Left ventricle myocardium superior (tissue), 1 donor: ENCODE data around the gene EXT2. TPM values are rescaled to one million over a fixed set of nuclear protein-coding genes. Genes with fewer than 3 reads are reported as not detected.

Experiments used
- ATAC-seq: fragments of 200-7000 bp; cut with Tn5 transposase; one replicate; pipeline ENCODE4 v1.9.1; 2020; ENCODE audit warnings: mild to moderate bottlenecking, moderate library complexity
- DNase-seq: peaks from one replicate; pipeline ENCODE4 v3.0.0-alpha.2; 2020
- intact Hi-C: fragments of 100-400 bp; cut with micrococcal nuclease; formaldehyde crosslinking; loops from one replicate; pipeline ENCODE4 v1.11.0; 2022
- total RNA-seq: library from RNA; stranded (reverse); fragmentation: NEBNext Ultra II Directional; extraction: Animal tissue kit (Norgen Biotek cat#: 25700); gene quantifications from one replicate; pipeline ENCODE4 v1.2.1, GENCODE V29; 2021
- donor health status: DM: no; HTN: yes; CAD: no; lungs with severe emphysema.

The EXT2 gene
- total RNA-seq, 1 donor from 2014 or later, result 27.2 TPM

DNA sequence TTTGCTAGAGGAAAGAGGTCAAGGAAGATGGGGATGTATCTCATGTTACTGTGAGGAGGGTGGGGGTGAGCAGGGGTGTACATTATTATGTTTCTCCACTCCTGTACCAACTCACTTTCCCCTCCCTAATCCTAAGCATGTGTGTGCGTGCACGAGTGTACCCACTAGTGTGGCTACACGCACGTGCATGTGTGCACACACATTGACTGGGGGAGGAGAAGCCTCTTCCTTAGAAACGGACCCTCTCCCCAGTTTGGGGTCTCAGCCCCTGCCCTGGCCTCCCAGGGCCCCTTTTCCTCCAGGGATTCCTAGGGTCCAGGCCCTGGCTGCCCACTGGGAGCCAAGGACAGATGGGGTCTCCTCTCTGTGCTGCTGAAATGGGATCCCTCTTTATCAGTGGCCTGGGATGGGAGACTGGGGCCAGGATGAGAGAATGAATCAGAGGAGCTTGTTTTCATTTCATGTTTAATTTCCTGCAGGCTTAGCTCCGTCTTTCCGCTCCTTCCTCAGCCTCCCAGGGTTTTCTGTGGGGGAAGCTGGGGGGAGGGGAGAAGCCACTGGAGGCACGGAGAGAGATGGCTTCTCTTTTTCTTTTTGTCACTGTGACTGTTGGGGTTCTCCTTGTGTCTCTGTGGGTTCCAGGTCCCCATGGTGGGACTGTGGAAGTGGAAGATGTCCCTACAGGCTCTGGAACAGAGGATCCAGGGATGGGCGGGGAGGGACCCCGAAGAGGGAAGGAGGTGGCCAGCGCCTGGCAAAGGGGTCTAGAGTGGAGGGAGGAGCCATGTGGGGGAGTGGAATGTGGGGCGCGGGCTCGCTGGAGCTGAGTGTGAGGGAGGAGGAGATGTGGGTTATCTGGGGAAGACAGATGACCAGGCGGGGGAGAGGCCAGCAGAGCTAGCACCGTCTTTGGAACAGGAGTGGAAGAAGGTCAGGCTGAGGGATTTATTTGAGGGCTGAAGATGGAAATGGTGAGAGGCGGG, 174.2 kb downstream of the EXT2 start:
- DNase-seq (no peak), ATAC-seq (peak; percentile 49)
- intact Hi-C loops, result no loop called here

DNA sequence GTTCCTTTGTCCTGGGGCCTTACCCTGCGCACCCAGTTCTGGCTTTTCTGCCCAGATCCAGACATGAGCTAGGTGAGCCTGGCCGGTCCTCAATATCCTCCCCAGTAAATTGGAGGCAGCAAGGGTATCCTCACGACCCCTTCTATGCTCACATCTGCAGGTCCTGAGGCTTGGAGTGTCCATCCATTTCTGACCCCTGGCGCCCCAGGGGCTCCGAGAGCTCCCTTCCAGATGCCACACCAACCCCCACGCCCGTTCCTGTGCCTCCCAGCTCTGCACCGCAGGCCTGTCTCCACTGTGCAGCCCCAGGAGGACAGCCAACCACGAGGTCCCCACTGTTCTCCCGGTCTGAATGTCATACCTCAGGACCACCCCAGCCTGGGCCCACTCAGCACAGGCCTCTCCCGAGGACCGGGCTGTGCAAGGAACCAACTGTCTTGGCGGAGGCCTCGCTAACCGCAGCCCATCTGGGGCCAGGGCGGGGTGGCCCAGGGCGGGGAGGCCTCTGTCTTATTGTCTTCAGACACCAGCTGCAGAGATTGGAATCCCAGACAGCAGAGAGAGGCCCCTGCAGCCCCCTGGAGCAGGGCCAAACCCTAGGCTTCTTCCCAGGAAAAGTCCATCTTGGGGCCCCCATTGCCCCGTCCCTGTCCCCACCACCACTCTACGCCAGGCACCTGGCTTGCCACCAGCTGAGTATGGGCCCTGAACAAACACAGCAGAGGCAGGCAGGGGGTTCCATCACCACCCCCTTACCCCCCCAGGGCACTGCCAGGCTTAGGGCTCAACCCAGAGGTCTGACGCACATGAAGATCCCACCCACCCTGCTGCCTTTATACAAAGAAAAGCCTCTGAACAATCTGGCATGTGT, 175.2 kb downstream of the EXT2 start:
- intact Hi-C loops, result no loop called here
- DNase-seq, result no peak
- no peak for ATAC-seq

DNA sequence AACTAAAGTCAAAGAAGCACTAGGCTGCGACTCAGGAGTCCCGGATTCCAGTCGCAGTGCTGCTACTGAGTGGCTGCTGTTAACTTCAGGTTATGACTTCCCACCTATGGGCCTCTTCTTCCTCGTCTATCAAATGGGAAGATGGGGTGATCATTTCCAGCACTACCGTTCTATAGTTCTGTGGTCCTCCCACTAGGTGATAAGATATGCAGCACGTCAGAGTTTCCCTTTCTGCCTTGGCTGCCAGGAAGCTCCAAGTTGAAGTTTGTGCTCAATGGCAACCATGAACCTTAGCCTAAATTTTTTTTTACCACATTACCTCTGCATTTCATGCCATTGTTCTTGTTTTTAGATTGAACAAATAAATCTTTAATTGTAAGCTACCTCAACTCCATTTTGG, 175.8 kb downstream of the EXT2 start:
- intact Hi-C loops, result no loop called here
- no peak for ATAC-seq
- no peak for DNase-seq

DNA sequence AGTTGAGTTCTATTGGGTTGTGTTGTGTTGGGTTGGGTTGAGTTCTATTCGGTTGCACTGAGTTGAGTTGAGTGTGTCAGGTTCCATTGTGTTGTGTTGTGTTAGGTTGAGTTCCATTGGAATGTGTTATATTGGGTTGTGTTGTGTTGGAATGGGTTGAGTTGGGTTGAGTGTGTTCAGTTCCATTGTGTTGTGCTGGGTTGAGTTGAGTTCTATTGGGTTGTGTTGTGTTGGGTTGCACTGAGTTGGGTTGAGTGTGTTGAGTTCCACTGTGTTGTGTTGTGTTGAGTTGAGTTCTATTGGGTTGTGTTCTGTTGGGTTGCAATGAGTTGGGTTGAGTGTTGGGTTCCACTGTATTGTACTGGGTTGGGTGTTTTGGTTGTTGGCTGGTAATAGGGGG, 178.9 kb downstream of the EXT2 start:
- intact Hi-C loops, result no loop called here
- no peak for ATAC-seq
- DNase-seq, result no peak

DNA sequence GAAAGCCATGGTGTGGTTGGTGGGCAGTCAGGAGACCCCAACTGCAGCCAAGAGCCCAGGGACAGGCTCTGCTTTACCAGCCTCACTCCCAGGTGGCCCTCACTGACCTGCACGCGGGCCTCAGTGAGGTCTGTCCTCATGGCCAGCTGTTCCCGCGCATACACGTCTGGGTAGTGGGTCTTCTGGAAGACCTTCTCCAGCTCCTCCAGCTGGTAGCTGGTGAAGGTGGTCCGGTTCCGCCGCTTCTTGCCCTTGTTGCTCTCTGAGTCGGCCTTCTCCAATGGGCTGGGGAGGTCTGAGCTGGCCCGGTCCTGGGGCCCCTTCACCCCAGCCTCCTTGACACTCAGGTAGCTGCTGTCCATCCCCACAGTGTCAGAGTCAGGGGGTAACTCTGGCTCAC, 179.8 kb downstream of the EXT2 start:
- no peak for ATAC-seq

DNA sequence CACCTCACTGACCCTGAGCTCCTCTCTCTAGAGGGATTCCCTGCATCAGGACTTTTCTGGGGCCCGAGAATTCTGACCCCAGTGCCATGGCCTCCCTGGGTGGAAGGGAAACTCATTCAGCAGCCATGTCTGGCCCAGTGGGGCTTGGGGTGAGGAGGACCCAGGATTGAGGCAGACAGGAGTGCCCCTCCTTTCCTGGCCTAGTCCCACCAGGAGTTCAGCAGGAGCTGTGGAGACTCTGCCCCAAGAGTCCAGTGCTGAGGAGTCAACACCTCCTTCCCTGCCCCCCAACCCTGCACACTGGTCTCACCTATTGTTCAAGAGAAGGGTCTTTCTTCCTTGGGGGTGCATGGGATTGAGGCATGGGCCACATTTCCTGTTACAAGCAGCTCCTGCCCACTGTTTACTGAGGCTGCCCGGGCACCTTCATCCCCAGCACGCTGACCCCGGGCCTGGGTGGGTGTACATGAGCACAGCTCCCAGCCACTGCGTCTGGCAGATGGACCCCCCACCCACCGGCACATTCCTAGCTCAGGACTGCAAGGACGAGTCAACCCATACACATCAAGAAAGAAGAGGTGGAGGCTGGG, 180.6 kb downstream of the EXT2 start:
- ATAC-seq, result no peak
- intact Hi-C loops, result no loop called here
- no peak for DNase-seq

More for the DNA sequence above, 179.8 kb downstream of the EXT2 start:
- intact Hi-C loops, result no loop called here
- DNase-seq, result no peak

DNA sequence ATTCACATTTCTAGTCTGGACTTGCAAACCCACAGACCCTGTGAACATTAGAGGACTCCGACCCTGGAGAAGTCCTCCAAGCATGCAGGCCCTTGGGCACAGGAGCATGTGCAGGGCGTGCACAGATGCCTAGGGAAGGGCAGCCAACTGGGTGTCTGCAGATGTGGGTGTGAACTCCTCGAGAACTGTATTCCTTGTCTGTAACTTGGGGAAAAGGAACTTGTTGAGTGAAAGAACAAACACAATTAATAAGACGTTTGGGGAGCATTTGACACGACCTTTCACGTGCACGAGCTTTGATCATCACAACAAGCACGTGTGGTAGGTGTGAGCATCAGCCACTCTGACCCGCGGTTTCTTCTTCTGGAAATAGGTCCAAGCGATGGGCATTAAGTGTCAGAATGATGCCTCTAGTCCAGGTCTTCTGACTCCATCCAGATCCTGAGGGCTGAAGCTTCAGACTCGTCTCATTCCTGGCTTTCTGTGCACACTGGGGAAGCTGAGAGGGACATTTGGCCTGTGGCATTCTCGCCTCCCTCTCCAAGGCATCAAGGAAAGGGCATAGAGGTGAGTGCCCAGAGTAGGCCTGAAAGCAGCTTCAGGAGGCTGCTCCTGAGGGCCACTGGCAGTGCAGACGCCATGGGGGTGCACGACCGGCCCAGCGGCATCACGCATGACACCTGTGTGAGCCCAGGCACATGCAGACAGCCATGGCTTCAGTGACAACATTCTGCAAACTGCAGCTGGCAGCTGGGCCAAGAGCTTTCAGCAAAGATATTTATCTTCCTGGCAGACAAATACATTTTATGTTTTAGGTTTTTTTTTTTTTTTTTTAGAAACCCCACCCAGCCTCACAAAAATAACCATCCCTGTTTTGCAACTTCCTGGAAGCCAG, 182.0 kb downstream of the EXT2 start:
- intact Hi-C loops, result no loop called here
- no peak for DNase-seq
- no peak for ATAC-seq

DNA sequence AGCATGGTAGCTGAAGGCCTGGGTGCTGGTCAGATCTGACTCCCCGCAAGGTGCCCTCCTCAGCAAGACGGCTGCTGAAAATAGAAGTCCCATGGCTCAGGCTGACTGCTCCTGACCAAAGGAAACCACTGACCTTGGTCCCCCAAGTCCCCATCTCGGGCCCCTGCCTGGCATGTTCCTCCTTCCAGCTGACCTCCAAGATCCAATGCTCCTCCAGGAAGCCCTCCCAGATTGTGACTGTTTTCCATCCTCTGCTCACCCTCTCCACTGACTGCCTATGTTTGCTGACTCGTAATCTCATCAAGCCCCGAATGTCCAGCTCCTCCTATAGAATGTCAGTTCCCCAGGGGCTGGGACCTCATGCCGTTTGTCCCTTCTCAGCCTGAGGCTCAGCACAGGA, 184.0 kb downstream of the EXT2 start:
- intact Hi-C loops, result no loop called here
- no peak for DNase-seq

DNA sequence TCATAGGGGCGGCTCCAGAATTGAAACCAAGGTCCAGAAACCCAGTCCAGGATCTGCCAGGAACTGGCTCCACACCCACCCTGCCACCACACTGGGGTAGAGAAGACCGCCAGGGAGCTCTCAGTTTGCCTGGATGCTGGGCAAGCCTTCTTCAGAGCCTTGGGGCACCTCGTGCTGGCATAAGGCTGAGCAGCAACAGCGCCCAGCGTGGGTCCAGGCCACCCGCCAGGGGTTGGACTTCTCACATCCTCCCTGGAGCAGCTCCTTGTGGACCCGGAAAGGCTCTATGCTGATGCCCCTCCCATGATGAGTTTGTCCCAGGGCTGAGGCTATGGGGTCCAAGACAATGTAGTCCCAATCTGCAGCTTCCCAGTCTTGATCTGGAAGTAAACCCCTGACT, 184.8 kb downstream of the EXT2 start:
- intact Hi-C loops, result no loop called here
- ATAC-seq, result no peak
- DNase-seq, result no peak

More for the DNA sequence above, 184.0 kb downstream of the EXT2 start:
- ATAC-seq, result no peak

DNA sequence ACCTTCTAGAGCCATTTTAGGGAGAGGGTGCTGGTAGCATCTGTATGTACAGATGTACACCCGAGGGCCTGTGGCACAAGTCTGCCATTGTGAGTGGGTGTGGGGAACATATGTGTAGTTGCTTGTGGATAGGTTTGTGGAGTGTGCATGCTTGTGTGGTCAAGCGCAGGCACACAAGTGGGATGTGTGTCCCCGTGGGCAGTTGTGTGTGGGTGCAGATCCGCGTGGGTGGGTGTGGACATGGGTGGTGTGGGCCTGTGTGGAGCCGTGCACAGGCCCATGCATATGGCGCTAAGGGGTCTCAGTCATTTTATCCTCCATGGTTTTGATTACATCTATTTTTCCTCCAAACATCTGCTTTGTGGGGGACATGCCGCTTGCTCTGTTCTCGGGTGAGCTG, 185.7 kb downstream of the EXT2 start:
- intact Hi-C loops, result no loop called here
- ATAC-seq, result no peak
- DNase-seq, result no peak

DNA sequence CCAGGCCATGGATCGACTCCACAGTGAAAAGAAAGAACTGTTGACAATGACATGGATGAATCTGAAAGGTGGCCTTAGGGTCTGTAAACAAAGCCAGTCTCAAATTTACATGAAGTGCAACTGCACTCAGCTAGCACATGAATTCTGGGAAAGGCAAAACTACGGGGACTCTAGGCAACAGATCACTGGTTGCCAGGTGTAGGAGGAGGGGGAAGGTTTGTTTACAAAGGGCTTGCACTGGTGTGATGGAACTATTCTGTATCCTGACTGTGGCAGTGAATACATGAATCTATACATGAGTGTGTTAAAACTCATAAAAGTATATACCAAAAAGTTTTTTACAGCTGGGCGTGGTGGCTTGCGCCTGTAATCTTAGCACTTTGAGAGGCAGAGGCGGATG, 187.1 kb downstream of the EXT2 start:
- DNase-seq, result no peak
- intact Hi-C loops, result no loop called here
- ATAC-seq, result no peak

DNA sequence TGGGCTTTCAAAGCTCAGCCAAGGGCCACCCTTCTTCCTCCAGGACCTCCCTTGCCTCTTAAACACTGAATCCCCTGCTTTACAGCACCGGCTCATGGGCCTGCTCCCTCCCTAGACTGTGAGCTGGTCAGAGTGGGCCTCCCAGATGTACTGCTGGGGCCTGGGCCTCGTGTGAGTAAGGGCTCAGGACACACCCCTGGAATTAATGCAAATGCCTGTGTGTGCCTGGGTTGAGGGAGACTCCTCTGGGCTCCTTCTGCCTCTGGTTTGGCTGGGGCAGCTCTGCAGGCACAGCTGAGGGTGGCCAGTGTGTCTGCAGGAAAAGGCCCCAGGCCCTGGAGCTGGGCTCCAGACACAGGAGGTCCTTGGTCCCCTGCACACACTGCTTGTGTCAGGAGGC, 190.3 kb downstream of the EXT2 start:
- intact Hi-C loops, result loop anchor here (2.0 kb wide), 1 partner anchor 253 kb away; no protein-coding TSS in a partner anchor
- no peak for ATAC-seq
- DNase-seq, result no peak

DNA sequence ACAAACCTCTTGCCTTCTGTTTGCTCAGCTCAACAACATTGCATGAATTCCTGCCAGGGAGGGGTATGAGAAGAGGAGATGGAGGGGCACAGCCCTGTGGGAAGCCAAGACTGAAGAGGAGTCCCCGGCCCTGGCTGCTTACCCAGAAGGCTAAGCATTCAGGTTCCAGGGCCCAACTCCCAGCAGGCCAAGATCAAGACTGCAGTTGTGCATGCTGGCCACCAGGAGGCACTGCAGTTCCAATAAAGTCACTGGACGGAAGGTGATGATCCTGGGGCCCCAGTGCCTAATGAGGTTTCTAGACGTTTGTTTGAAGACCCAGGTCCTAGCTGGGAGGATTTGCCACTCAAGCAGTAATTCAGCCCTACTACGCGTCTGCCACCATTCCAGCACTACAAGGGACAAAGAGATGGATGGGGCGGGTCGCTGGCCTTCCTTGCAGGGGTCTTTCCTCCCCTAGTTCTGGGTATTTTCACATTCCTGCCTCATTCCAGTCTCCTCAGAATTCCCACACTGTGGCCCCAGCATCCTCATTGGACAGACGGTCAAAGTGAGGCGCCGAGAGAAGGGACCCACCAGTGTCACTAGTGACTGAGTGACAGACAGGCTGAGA, 190.9 kb downstream of the EXT2 start:
- ATAC-seq, result peak; percentile 71
- intact Hi-C loops, result loop anchor here (2.0 kb wide), 1 partner anchor 252 kb away; no protein-coding TSS in a partner anchor
- no peak for DNase-seq

DNA sequence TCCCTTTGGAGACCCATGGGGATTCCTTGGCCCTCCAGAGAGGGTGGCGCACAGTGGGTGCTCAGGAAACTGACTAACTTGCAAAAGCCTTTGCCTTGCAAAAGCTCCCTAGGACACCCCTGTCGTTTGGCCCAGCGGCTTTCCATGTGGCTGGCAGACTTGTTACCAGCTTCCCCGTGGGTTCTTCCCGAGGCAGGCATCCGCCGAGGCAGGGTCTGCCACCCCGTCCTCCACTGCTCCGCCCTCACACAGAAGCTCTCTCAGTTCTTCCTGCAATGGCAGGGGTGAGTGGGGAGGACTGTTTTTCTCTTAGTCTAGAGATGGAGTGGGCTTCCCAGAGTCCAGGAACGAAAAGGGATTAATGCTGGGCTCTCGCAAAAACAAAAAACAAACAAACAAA, 191.4 kb downstream of the EXT2 start:
- no peak for ATAC-seq
- intact Hi-C loops, result loop anchor here (2.0 kb wide), 1 partner anchor 252 kb away; no protein-coding TSS in a partner anchor
- DNase-seq, result no peak

DNA sequence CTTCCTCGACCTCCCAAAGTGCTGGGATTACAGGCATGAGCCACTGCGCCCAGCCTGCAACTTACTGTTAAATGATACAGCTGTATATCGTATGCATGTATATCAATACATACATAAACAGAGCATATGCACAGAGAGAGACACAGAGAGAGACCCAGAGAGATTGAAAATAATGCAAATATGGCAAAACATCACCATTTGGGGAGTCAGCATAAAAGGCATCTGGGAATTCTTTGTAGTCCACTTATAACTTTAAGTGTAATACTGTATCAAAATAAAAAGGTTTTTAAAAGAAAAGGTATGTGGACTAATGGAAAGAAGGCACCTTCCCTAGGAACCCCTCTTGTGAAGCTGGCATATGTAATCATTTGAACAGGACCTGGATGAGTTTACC, 192.7 kb downstream of the EXT2 start:
- DNase-seq, result no peak
- intact Hi-C loops, result no loop called here
- ATAC-seq, result no peak

DNA sequence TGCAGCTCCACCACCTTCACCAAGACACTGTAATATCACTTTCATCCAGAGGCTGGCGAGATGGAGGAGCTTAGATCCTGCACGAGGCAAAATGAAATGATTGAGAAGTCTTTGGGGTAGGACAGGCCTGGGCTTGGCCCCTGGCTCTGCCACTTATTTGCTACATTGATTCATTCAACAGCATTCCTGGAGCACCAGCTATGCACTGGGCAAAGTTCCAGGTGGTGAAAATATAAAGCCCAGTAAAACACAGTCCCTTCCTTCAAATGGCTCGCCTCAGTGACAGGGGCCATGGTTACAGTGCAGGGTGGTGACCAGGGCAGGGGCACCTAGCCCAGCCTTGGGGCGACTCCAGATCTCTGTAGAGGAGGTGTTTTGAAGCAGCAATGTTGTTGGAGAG, 194.7 kb downstream of the EXT2 start:
- DNase-seq (no peak), ATAC-seq (no peak)
- intact Hi-C loops, result no loop called here
